Measurements from ENCODE around the gene RGS17.
"Not testable (repeated sequence)": the region's sequence is repeated elsewhere in the genome, so short reads cannot be mapped to it uniquely, and the experiment has no call there.

Gene RGS17

DNA sequence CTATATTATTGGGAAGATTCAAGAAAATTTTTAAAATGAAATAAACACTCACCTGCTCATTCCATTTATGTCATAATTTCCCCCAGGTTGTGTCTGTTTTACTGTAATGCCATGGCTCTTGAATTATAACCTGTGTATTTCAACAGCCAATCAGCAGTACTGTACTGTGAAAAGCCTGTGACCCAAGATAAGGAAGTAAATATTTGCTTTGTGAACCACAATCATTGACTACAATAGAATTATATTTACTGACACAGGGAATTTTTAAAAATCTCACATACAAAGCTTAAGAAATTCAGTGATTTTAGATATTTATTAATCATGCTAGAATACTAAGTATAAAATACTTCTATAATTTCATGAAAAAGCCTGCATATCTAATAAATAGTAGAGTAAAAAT is 6.0 kb downstream of the RGS17 start:
- DNase-seq (ENCODE audit: low spot score): no peak

DNA sequence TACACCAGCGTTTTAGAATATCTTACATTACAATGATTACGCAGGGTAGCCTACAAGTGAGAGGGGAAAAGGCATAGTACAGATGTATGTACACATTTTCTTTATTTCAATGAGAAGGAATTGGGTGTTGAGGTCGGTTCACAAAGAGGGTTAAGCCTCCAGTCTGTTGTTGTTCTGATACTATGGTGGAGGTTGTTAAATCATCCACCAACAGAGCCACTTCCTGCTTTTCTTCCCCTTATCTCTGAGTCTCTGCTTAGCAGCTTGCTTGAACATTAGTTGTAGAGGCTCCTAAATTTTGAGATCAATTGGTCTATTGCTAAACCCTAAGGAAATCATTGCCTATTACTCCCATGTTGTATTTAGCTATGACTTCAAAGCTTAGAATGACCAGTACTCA is 7.3 kb downstream of the RGS17 start:
- no peak for DNase-seq (ENCODE audit: low spot score)

DNA sequence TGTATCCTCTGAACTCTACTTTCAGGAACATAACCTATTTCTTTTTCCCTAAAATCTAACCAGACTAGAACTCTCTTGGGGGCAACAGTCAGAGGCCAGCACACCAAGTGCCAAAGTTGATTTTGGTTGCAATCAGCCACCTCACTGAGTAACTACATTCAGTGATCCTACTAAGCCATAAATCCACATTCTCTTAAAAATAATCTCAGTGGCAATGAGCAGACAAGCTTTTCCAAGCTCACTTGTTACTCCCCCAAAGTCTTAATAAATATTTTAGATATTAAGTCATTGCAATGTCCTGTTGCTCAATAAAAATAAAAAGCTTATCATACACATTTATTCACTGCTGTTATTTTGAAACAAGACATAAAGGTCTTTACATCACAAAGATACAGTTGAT is 9.8 kb downstream of the RGS17 start:
- no peak for DNase-seq (ENCODE audit: low spot score)

DNA sequence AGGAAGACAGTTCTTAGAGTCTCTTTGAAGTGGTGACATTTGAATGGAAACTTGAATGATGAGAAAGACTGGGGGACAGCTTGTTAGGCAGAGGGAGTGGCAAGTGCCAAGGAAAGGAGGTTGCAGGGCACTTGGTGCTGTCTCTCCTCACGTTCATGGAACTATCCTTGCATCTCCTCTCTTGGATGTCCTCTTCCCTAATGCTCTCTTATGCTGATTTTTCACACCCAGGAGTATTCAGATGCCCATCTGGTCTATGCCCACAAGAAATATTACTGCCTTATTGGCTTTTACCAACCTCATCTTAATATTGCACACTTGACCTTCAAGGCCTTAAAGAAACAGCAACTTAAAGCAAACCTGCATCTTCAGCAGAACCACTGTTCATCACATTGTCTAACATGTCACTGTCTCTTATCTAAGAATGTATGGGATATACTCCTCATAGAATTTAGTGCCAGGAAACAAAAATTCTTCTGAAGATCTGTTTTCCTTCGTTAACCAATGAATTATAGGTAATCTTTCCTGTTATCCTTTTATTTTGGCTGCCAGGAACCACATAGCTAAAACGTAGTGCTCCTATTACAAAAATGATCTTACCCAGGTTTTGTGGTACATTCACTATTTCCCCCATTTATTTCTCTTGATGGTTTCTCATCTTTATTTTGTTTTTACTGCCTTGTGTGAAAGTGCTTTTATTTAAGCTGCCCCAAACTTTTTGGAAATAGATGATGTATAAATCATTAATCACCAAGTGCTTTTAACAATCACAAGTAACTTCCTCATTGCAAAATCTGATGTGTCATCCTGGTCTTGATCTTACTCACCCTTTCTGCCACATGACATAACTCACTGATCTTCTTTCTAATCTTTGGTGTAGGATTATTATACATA is 12.8 kb downstream of the RGS17 start:
- peak; percentile 69 for DNase-seq (ENCODE audit: low spot score)

DNA sequence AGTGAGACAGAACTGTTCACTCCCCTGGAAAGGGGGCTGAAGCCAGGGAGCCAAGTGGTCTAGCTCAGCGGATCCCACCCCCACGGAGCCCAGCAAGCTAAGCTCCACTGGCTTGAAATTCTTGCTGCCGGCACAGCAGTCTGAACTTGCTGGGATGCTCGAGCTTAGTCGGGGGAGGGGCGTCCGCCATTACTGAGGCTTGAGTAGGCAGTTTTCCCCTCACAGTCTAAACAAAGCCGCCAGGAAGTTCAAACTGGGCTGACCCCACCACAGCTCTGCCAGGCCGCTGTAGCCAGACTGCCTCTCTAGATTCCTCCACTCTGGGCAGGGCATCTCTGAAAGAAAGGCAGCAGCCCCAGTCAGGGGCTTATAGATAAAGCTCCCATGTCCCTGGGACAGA is 20.0 kb downstream of the RGS17 start:
- not testable (repeated sequence) for DNase-seq (ENCODE audit: low spot score)

DNA sequence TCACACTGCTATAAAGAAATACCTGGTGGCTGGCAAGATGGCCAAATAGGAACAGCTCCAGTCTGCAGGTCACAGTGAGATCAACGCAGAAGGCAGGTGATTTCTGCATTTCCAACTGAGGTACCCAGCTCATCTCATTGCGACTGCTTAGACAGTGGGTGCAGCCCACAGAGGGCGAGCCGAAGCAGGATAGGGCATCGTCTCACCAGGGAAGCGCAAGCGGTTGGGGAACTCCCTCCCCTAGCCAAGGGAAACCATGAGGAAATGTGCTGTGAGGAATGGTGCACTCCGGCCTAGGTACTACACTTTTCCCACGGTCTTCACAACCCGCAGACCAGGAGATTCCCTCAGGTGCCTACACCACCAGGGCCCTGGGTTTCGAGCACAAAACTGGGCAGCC is 20.5 kb downstream of the RGS17 start:
- DNase-seq (ENCODE audit: low spot score): not testable (repeated sequence)

DNA sequence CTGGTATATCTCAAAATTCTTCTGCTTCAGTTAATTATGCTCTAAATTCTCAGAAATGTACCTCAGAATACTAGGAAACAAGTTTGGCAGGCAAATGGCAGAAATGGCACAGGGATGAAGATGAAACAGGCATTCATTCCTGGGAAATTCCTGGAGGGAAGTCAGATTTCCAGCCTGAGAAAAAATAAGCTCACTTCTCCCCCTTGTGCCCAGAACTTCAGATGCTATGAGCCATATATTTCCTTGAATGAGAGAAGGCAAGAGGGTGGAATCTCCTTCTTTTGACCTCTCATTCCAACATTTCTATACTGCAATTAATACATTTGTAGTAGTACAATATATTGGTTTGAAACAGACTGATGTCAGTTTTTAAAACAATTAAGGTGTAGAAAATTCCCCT is 22.8 kb downstream of the RGS17 start:
- DNase-seq (ENCODE audit: low spot score): peak; percentile 52

DNA sequence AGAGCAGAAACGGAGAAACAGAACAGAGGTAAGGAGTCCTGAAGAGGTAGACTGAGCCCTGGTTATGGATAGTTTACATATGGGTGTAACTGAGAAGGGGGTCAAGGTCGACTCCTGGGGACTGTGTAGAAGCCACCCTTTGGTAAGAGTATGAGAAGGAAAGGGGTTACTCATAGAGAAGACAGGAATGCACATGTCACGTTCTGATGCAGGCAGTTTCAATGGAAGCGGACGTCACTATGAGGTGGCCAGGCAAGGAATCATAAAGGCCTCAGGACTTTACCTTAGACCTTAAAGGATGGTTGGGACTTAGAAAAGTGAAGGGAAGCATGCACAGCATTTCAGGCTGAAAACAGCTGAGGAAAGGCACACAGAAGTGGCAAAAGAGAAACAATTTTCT is 25.1 kb downstream of the RGS17 start:
- DNase-seq (ENCODE audit: low spot score): no peak

DNA sequence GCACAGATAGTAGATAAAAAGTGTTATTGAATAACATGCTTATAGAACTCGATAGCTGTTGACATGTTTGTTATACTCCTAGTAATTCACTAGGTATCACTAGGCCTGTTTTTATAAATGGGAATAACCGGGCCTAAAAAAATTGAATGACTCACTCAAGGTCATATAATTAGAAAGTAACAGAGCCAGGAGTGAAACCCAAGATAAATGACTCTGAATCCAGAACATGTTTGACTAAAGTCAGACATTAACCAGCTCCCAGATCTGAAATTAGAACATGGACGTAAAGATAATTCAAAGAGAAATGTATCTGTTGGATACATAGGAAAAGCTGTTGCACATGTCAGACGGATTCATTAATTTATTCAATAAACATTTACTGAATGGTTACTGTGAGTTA is 26.9 kb downstream of the RGS17 start:
- DNase-seq (ENCODE audit: low spot score): no peak

DNA sequence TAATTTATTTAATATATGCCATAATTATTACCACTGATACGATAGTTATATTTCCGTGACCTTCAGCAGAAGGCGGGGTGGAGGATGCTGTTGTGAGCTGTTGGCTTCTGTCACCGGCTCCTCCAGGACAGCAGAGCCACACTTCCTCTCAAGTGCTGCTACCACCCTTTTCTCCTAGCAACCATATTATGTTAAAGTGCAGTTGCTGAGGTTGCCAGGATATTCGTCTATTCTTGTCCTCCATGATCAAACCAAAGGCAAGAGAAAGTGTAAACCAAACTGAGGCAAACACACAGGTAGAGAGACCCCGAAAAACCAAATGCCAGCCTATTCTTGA is 27.8 kb downstream of the RGS17 start:
- no peak for DNase-seq (ENCODE audit: low spot score)

DNA sequence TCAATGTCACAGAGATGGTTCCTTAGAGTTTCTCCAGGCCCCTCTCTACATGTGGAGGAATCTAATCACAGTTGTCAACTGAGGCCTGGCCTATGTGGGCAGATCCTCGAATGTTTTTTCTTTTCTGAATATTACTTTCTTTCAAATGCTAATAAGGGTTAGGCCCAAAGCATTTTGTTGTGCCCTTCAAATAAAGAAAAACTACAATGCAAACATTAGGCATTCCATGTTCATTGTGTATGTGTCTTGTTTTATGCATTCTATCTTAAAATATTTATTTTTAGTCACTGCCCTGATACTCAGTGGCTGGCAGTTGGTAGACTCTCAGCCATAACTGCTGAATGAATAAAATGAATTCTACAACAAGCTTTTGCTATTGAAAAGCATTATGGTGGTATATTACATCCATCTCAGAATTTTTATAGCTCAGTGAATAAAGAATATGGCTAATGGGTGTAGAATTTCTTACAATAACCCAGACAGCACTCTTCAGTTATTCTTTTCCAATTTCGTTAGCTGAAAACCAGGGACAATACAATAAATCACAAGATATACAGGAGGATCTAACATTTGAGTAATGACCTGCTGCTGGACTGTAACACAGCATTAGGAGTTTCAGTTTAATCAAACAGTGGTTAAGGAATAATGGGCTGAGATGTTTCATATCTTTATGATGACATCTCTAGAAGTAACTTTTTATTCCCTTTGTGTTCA is 28.3 kb downstream of the RGS17 start:
- DNase-seq (ENCODE audit: low spot score): no peak

DNA sequence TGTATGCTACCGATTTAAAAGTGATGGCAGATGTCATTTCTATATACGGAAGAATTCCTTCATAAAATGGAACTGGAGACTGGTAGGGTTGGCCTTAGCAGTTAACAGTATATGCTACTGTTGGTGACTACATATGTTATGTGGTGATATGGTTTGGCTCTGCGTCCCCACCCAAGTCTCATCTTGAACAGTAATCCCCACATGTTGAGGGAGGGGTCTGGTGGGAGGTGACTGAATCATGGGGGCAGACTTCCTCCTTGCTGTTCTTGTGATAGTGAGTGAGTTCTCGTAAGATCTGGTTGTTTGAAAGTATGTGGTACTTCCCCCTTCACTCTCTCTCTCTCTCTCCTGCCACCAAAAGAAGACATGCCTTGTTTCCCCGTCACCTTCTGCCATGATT is 29.6 kb downstream of the RGS17 start:
- no peak for DNase-seq (ENCODE audit: low spot score)

DNA sequence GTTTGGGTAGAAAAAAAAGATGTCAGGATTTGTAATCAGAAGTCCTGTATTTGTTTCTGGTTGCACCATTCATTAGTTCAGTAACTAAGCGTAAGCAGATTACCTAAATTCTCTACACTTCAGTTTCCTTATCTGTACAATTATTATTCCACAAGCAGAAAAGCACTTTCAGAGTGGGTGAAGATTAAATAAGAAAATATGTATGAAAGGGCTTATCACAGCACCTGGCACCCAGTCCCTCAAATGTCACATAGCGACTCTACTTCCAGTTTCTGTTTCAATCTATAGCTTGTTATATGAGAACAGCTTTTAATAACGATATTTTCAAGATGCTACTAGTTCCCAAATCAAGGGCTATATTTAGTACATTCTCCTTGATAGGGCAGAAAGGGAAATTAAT is 31.4 kb downstream of the RGS17 start:
- DNase-seq (ENCODE audit: low spot score): no peak

DNA sequence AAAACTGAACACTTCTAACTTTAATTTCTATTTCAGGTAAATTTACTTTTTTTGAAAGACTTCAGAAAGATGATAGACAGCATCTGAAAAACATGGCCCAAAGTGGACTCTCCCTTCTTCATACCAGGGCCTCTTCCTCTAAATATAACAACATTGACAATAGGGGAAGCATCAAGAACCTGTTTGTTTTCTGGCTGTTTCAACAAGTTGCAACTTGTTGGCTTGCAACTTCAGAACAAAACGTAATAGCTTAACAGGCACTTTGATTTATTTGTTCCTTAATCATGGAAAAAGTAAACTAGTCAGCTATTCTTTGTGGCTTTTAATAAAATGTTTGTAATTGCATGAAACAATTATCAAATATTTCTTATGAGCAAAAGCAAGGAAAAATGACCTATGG is 34.3 kb downstream of the RGS17 start:
- no peak for DNase-seq (ENCODE audit: low spot score)

DNA sequence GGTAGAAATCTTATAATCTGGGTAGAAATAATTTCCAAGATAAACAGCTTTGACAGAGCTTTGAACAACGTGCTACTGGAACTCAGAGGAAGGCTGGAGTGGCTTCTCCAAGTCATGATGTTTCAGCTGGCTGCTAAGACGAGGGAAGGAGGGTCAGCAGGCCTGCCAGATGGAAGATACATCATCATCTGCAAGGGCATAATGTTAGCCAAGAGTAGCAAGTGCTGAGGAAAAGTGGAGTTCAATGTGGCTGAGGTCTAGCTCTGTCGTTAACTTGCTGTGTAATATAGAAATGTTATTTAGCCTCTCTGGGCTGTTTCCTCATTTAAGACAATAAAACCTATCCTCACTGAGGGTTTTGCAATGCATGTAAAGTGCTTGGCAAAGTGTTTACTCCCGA is 35.1 kb downstream of the RGS17 start:
- no peak for DNase-seq (ENCODE audit: low spot score)

DNA sequence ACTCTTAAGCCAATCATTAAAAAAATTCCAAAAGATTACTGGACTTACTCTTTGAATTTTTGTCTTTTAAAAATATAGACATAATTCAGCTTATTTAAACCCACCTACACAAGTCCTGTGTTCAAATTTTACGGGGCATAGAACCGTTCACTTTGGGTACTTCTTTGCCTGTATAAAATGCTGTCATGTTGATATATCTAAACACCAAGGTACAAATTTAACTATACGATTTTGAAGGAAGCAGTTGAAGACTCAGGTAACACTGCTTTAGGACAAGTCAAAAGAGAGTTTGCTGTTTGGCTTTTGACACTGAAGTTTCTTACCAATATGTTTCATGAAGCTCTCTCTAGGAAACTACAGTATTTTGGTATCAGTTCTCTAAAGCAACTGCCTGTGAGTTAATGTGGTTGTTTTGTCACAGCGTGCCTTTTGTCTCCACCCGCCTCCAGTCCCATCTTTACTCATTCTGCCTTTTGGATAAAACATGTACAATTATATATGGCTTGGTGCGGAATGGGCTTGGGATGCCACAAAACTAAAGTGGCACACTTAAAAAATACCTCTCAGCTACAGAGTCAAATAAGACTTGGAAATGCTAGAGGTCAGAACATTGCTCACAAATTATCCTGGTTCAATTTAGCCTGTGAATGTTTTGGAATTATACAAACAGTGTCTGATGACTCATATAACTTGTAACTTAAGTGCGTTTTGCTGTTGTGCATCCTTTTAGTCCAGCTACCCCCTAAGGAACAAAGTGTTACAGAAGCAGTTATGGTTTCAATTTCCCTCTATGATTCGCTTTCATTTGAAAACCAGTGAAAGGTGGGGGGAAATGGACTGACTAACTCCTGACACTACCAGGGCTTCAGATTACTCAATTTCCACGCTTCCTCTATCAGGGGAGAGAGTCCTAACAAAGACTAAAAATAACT is 38.7 kb downstream of the RGS17 start:
- peak; percentile 34 for DNase-seq (ENCODE audit: low spot score)

DNA sequence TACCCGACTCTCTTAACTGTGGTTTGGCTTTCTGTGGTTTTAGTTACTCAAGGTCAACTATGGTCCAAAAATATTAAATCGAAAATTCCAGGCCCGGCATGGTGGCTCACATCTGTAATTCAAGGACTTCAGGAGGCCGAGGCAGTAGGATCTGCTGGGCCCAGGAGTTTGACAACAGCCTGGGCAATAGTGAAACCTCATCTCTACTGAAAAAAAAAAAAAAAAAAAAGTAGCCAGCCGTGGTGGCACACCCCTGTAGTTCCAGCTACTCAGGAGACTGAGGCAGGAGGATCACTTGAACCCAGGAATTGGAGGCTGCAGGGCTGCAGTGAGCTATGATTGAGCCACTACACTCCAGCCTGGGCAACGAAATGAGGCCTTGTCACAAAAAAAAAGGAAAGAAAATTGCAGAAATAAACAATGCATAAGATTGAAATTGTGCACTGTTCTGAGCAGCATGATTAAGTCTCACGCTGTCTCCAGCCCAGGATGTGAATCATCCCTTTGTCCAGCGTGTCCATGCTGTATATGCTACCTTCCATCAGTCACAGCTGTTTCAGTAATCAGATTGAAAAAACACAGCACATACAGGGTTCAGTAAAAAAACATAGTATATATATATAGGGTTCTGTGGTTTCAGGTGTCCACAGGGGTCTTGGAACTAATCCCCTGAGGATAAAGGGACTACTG is 40.7 kb downstream of the RGS17 start:
- DNase-seq (ENCODE audit: low spot score): peak; percentile 28

DNA sequence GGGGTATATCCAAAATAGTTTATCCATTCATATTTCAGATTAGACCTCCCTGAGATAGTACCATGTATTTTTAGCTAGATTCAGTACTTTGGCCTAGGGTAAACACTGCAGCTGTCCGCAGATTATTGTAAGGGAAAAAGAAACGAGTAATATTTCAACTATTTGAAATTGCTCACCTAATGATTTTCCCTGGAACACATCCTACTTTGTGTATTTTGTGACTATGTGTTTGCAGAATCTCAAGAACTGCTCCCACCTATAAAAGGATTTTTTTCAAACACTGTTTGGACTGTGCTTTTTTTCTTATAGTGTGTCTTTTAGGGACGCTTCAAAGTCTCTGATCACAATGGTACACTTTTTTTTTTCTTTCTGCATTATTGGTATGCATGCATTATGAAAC is 42.3 kb downstream of the RGS17 start:
- DNase-seq (ENCODE audit: low spot score): no peak

DNA sequence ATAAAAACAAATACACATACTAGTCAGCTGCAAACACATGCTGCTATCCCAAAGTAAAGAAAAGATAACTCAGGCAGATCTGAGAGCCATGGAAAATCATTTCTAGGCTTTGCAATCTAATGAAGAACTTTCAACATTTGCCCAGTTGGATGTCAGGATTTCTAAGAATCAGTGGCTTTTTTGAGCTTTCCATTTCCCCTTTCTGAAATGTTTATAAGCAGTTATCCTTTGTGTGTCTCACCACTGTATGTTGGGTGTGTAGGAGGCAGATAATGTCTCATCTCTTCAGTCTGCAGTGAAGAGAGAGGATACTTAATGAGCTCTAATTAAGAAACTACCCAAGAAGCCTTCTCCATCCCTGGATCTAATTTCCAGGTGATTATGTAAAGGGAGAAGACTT is 43.6 kb downstream of the RGS17 start:
- DNase-seq (ENCODE audit: low spot score): no peak

DNA sequence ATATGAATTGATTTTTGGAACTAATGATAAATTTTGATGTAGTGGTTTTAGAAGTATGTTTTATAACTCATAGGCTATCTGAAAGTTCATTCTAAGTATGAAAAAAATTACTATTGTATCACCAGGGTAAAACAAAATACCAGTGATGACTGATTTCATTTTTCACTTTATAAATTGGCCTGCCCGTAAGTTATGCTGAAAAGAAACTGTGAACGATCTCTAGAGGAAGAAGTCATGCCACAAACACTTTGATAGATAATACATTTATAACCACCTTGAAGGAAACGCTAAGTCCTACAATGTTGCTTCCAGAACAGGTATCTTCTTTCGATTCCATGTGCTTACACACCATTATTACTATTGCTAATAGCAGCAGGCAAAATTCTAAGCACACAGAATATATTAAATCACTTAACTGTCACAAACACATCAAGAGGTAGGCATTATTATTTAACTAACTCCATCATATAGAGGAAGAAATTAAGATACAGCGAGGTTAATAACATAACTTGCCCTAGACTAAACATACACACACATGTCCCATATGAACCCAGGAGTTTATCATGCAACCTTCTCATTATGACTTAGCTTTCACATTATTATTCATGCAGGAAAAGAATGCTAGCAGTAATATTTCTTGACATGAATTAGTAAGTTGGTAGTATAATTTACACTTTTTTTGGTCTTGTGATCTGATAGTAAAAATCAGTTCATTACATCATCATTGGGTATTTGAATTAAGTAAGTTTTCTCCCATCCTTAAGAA is 44.7 kb downstream of the RGS17 start:
- no peak for DNase-seq (ENCODE audit: low spot score)

DNA sequence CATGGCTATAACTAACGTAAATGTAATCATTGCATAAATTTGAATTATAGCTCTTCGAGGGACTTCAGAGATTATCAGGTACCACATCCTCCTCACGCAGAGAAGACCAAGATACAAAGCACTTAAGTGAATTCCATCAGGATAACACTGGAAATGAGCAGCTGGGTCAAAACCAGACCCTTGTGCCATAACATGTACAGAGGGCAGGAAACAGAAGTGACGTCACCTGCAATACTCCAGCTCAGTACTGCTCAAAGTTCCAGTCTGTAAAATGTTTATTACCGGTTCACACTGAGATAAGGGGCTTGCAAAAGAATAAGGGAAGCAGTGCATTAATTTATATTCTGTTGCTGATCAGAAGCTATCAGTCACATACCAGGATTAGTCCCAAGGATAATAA is 45.8 kb downstream of the RGS17 start:
- DNase-seq (ENCODE audit: low spot score): no peak

All from AG08395 (cell line).